Neuron (in vitro differentiated cells): ENCODE data around the gene TFE3.

Experiments used
- H2AFZ ChIP-seq: one replicate; pipeline ENCODE4 v1.6.1; 2013; ENCODE audit warnings: low read depth, mild to moderate bottlenecking, inconsistent platforms, low read length, moderate library complexity
- H3K27me3 ChIP-seq: one replicate; pipeline ENCODE4 v1.6.1; 2013; ENCODE audit warnings: low read length; ENCODE audit not compliant: insufficient read depth
- H3K36me3 ChIP-seq: one replicate; pipeline ENCODE4 v1.6.1; 2013; ENCODE audit warnings: low read length; ENCODE audit not compliant: insufficient read depth
- H3K4me1 ChIP-seq: one replicate; pipeline ENCODE4 v1.6.1; 2013; ENCODE audit warnings: low read length; ENCODE audit not compliant: insufficient read depth
- H3K4me3 ChIP-seq: 2 replicates; pipeline ENCODE4 v1.5.1; 2013; ENCODE audit warnings: mild to moderate bottlenecking, low read length, moderate library complexity
- H3K9me3 ChIP-seq: one replicate; pipeline ENCODE4 v1.6.1; 2013; ENCODE audit warnings: low read length

TFE3 gene

GRCh38 chrX:49069038-49069437 is 25.9 kb upstream of the TFE3 start:
- Histone ChIP-seq H3K4me3 (no peak overlapping the region), H3K27me3 (no peaks in the 10 kb centered on the region)

GRCh38 chrX:49067285-49068120 is 24.3 kb upstream of the TFE3 start:
- Histone ChIP-seq H3K4me3 (no peak overlapping the region), H3K4me1 (no peaks in the 10 kb centered on the region), H3K27me3 (no peaks in the 10 kb centered on the region), H3K9me3 (no peaks in the 10 kb centered on the region), H3K36me3 (peaks cover 7% of the 10 kb centered on the region), H2AFZ (no peak overlapping the region)

More at GRCh38 chrX:49069038-49069437, 25.9 kb upstream of the TFE3 start:
- H3K4me1 ChIP-seq: peaks cover 4% of the 10 kb centered on the region
- no peaks in the 10 kb centered on the region for H3K9me3 ChIP-seq
- peaks cover 7% of the 10 kb centered on the region for H3K36me3 ChIP-seq
- no peak overlapping the region for H2AFZ ChIP-seq

- H3K4me1 ChIP-seq: no peaks in the 10 kb centered on the region
- H2AFZ ChIP-seq: no peak overlapping the region
These were observed 23.5 kb upstream of the TFE3 start for GRCh38 chrX:49066690-49067089.

GRCh38 chrX:49066278-49066677 is 23.1 kb upstream of the TFE3 start:
- no peaks in the 10 kb centered on the region for H3K9me3 ChIP-seq
- no peak overlapping the region for H2AFZ ChIP-seq
- peaks cover 7% of the 10 kb centered on the region for H3K36me3 ChIP-seq
- H3K4me3 ChIP-seq: no peak overlapping the region
- no peaks in the 10 kb centered on the region for H3K27me3 ChIP-seq
- H3K4me1 ChIP-seq: no peaks in the 10 kb centered on the region

More at GRCh38 chrX:49066690-49067089, 23.5 kb upstream of the TFE3 start:
- Histone ChIP-seq H3K36me3 (peaks cover 7% of the 10 kb centered on the region), H3K9me3 (no peaks in the 10 kb centered on the region), H3K4me3 (no peak overlapping the region), H3K27me3 (no peaks in the 10 kb centered on the region)

GRCh38 chrX:49064735-49065134 is 21.6 kb upstream of the TFE3 start:
- peaks cover 7% of the 10 kb centered on the region for H3K36me3 ChIP-seq
- no peaks in the 10 kb centered on the region for H3K4me1 ChIP-seq
- H2AFZ ChIP-seq: no peak overlapping the region
- no peaks in the 10 kb centered on the region for H3K9me3 ChIP-seq
- H3K4me3 ChIP-seq: no peak overlapping the region
- H3K27me3 ChIP-seq: no peaks in the 10 kb centered on the region

DNA sequence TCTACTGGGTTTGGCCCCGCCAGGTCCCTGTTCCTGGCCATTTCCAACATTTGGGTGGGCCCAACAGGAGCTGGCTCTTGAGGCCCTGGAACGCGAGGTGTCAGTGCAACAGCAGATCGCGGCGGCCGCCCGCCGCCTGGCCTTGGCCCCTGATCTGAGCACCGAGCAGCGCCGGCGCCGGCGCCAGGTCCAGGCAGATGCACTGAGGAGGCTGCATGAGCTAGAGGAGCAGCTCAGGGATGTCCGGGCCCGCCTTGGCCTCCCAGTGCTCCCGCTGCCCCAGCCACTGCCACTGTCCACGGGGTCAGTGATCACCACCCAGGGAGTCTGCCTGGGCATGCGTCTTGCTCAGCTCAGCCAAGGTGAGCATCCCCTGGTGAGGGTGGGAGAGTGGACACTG is 21.1 kb upstream of the TFE3 start:
- H3K4me3 ChIP-seq: no peak overlapping the region
- no peaks in the 10 kb centered on the region for H3K9me3 ChIP-seq
- H2AFZ ChIP-seq: no peak overlapping the region
- H3K4me1 ChIP-seq: no peaks in the 10 kb centered on the region
- H3K36me3 ChIP-seq: peaks cover 7% of the 10 kb centered on the region
- H3K27me3 ChIP-seq: no peaks in the 10 kb centered on the region

DNA sequence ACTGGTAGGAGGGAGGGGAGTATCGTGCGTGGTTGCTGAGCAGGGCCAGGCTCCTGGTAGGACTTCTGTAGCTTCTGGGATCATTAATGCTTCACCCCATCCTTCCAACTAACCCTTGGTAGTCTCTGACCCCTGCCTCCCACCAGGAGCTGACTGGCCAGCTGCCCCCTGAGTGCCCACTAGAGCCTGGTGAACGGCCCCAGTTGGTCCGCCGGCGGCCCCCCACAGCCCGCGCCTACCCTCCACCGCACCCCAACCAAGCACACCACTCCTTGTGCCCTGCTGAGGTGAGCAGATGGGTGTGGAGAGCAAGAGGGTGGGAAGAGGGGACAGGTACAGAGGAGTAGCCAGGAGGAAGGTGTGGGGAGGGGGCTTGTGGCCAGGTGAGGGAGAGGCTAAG is 20.6 kb upstream of the TFE3 start:
- Histone ChIP-seq H3K36me3 (peaks cover 7% of the 10 kb centered on the region), H3K4me3 (no peak overlapping the region), H3K9me3 (no peaks in the 10 kb centered on the region), H3K27me3 (no peaks in the 10 kb centered on the region), H3K4me1 (no peaks in the 10 kb centered on the region), H2AFZ (no peak overlapping the region)

DNA sequence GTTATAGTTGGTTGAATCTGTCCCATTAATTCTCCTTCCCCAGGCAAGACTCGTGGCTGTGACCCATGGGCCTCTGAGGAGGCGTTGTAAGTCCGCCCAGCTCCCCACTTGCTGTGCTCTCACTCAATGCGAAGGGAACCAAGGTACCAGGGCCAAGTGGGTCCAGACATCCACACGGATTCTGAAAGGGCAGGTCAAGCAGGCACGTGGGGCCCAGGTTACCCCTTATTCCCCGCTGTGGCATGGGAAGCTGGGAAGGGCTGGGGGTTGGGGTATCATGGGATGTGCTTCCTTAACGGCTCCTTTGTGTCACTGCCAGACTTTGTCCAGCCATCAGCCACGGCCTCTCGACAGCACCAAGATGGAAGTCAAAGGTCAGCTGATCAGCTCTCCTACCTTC is 18.8 kb upstream of the TFE3 start:
- Histone ChIP-seq H3K27me3 (no peaks in the 10 kb centered on the region), H3K4me1 (no peaks in the 10 kb centered on the region), H2AFZ (no peak overlapping the region), H3K9me3 (no peaks in the 10 kb centered on the region), H3K36me3 (peaks cover 2% of the 10 kb centered on the region), H3K4me3 (no peak overlapping the region)

DNA sequence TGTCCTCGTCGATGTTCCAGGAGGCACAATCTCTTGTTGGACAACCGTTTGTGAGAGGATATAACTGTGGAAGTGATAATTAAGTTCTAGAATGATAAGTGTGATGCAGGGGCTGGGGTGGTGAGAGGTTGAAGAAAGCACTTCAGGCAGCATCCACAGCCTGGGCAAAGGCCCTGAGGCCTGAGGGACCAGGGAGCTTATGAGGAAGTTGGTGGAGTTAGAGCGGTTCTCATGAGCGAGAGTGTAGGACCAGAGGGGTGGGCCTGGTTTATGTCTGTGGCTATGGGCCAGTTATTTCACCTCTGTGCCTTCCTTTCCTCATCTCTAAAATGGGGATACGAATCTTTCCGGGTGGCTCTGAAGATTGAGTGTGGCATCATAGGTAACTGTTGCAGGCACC is 18.3 kb upstream of the TFE3 start:
- no peaks in the 10 kb centered on the region for H3K4me1 ChIP-seq
- no peak overlapping the region for H2AFZ ChIP-seq
- H3K9me3 ChIP-seq: no peaks in the 10 kb centered on the region
- peaks cover 2% of the 10 kb centered on the region for H3K36me3 ChIP-seq
- H3K27me3 ChIP-seq: no peaks in the 10 kb centered on the region
- H3K4me3 ChIP-seq: no peak overlapping the region

- Histone ChIP-seq H3K4me1 (no peaks in the 10 kb centered on the region), H2AFZ (no peak overlapping the region), H3K9me3 (no peaks in the 10 kb centered on the region), H3K27me3 (no peaks in the 10 kb centered on the region), H3K4me3 (no peak overlapping the region), H3K36me3 (no peaks in the 10 kb centered on the region)
These were observed 17.8 kb upstream of the TFE3 start for GRCh38 chrX:49060914-49061313.

DNA sequence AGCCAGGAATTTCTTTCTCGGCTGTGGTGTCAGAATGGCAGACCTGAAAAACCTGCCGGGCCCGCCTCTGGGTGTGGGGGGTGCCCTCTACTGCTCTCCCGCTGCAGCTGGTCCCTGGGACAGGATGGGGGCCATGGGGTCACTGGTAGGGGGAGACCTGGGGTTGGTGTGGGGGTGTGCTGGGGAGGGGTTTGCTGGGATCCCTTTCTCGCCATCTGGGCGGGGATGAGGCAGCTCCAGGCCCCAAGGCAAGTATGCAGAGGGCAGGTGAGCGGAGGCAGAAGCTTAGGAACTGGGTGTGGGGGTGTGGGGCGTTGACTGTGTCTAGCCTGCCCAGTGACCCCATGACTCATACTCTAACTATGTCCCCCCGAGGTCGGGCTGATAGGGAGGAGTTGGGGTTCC is 16.5 kb upstream of the TFE3 start:
- Histone ChIP-seq H3K4me1 (no peaks in the 10 kb centered on the region), H3K4me3 (no peak overlapping the region), H3K9me3 (peaks cover under 1% of the 10 kb centered on the region), H3K27me3 (no peaks in the 10 kb centered on the region), H3K36me3 (no peaks in the 10 kb centered on the region), H2AFZ (no peak overlapping the region)

DNA sequence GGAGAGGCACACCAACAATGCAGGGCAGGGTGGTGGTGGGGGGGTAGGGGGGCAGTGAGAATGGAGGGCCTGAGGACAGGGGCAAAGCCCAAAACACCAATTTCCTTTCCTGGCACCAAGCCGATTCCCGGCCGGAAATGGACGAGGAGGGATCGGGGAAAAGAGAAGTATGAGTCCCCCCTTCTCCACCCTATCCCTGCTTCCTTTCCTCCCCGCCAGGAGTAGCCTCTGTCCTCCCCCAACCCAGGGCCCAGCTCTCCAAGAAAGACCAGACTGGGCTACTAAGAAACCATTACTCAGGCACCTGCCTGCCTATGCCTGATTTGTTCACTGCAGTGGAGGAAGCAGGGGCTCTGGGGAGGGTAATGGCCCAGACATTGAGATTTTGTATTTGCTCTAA is 16.0 kb upstream of the TFE3 start:
- no peak overlapping the region for H3K4me3 ChIP-seq

GRCh38 chrX:49058794-49059193 is 15.6 kb upstream of the TFE3 start, which contains the start of gene CCDC120:
TSS of gene CCDC120 (plus strand) at chrX:49058999. CDS start at chrX:49062042, 3,043 bp downstream.
- H3K36me3 ChIP-seq: no peaks in the 10 kb centered on the region
- no peaks in the 10 kb centered on the region for H3K27me3 ChIP-seq
- no peak within 1 kb of the TSS for H2AFZ ChIP-seq
- no peak within 1 kb of the TSS for H3K4me3 ChIP-seq
- no peaks in the 10 kb centered on the region for H3K4me1 ChIP-seq
- peaks cover 2% of the 10 kb centered on the region for H3K9me3 ChIP-seq

More for the DNA sequence above, 16.0 kb upstream of the TFE3 start:
- H2AFZ ChIP-seq: no peak overlapping the region
- H3K27me3 ChIP-seq: no peaks in the 10 kb centered on the region
- no peaks in the 10 kb centered on the region for H3K36me3 ChIP-seq
- no peaks in the 10 kb centered on the region for H3K4me1 ChIP-seq
- H3K9me3 ChIP-seq: peaks cover 2% of the 10 kb centered on the region
